NT2/D1 (cell line): Measurements from ENCODE around the gene IDI2.
"Not testable (repeated sequence)": the region's sequence is repeated elsewhere in the genome, so short reads cannot be mapped to it uniquely, and the experiment has no call there.

ENCODE experiments used
- DNase-seq: peaks from one replicate; pipeline ENCODE4 v3.0.0-alpha.2; 2011; ENCODE audit warnings: low read depth, low spot score
- H3K27me3 ChIP-seq: 2 replicates; pipeline ENCODE4 v1.6.0; 2011; ENCODE audit warnings: mild to moderate bottlenecking; ENCODE audit not compliant: insufficient read length, insufficient read depth
- H3K36me3 ChIP-seq: 2 replicates; pipeline ENCODE4 v1.6.1; 2011; ENCODE audit warnings: mild to moderate bottlenecking, low read length, mixed read lengths; ENCODE audit not compliant: insufficient read depth, insufficient read length
- H3K4me1 ChIP-seq: 2 replicates; pipeline ENCODE4 v1.5.1; 2011; ENCODE audit not compliant: insufficient read depth, insufficient read length
- H3K4me3 ChIP-seq: 2 replicates; pipeline ENCODE4 v1.5.1; 2011; ENCODE audit warnings: low read depth; ENCODE audit not compliant: insufficient read length
- H3K9ac ChIP-seq: 2 replicates; pipeline ENCODE4 v1.6.0; 2011; ENCODE audit warnings: low read depth; ENCODE audit not compliant: insufficient read length
- H3K9me3 ChIP-seq: 2 replicates; pipeline ENCODE4 v1.5.1; 2011; ENCODE audit warnings: mild to moderate bottlenecking, low read length; ENCODE audit not compliant: insufficient read depth
- SUZ12 ChIP-seq: IDR thresholded peaks from 2 replicates; pipeline ENCODE4 v1.6.1; 2011; ENCODE audit not compliant: insufficient read length, insufficient read depth; ENCODE audit errors: extremely low read depth
- YY1 ChIP-seq: IDR thresholded peaks from 2 replicates; pipeline ENCODE4 v1.6.1; 2011; ENCODE audit not compliant: insufficient read length, insufficient read depth
- ZNF274 ChIP-seq: IDR thresholded peaks from 2 replicates; pipeline ENCODE4 v1.6.1; 2011; ENCODE audit warnings: mild to moderate bottlenecking, low read depth, low read length

IDI2 gene

DNA sequence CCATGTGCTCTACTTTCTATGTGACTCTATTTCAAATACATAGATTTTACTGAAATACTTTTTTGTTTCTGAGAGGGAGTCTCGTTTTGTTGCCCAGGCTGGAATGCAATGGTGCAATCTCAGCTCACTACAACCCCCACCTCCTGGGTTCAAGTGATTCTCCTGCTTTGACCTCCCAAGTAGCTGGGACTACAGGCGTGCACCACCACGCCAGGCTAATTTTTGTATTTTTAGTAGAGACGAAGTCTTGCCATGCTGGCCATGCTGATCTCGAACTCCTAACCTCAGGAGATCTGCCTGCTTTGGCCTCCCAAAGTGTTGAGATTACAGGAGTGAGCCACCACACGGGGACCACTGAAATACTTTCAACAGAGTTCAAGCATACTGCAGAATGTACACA, 19.8 kb upstream of the IDI2 start:
- Histone ChIP-seq H3K9ac (no peak overlapping the region), H3K4me3 (peak overlapping the region; percentile 18), H3K36me3 (peaks cover 51% of the 10 kb centered on the region), H3K9me3 (no peaks in the 10 kb centered on the region), H3K27me3 (no peaks in the 10 kb centered on the region), H3K4me1 (peaks cover 4% of the 10 kb centered on the region)
- no peak for DNase-seq
- no peak for TF ChIP-seq SUZ12
- no peak for TF ChIP-seq ZNF274
- TF ChIP-seq YY1, result no peak

DNA sequence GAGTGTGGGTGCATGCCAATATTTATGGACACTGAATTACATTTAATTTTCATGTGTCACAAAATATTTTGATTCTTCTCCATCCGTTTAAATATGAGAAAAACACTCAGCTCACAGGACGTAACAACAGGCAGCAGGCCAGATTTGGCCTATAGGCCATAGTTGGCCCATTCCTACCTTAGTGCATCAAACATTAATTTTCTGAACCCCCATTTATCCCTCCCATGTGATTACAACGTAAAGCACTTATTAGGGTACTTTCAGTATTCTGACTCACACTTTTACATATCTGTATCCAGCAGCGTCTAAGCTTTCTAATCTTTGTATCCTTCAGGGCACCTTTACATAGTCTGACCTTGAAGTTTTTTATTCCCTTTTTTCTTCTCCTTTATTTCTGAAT, 19.3 kb upstream of the IDI2 start:
- H3K4me1 ChIP-seq, result peaks cover 4% of the 10 kb centered on the region
- H3K4me3 ChIP-seq, result no peak overlapping the region
- TF ChIP-seq YY1, result no peak
- TF ChIP-seq ZNF274, result no peak
- TF ChIP-seq SUZ12, result no peak
- H3K36me3 ChIP-seq, result peaks cover 55% of the 10 kb centered on the region
- H3K9me3 ChIP-seq, result no peaks in the 10 kb centered on the region
- no peaks in the 10 kb centered on the region for H3K27me3 ChIP-seq
- no peak overlapping the region for H3K9ac ChIP-seq
- DNase-seq, result no peak

DNA sequence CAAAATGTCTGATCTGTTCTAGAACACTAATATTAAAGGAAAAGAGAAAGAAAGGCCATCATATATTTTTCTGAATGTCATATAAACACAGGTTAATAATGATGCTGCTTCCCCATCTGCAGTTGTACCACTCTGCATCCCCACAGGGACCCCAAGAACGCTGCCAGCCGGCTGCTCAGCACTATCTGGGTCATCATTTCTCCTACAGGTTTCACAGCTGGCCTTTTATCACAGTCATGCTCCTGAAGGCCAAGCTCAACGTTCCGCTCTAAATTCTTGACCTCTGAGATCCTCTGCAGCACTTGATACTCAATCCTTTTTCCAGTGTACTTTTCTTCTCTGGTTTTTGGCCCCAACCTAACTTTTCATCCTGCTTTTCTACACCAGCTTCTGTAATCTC, 18.5 kb upstream of the IDI2 start:
- Histone ChIP-seq H3K9me3 (no peaks in the 10 kb centered on the region), H3K36me3 (peaks cover 63% of the 10 kb centered on the region), H3K4me3 (no peak overlapping the region), H3K27me3 (no peaks in the 10 kb centered on the region), H3K4me1 (peaks cover 4% of the 10 kb centered on the region), H3K9ac (no peak overlapping the region)
- DNase-seq, result no peak
- no peak for TF ChIP-seq SUZ12
- TF ChIP-seq YY1, result no peak
- no peak for TF ChIP-seq ZNF274

DNA sequence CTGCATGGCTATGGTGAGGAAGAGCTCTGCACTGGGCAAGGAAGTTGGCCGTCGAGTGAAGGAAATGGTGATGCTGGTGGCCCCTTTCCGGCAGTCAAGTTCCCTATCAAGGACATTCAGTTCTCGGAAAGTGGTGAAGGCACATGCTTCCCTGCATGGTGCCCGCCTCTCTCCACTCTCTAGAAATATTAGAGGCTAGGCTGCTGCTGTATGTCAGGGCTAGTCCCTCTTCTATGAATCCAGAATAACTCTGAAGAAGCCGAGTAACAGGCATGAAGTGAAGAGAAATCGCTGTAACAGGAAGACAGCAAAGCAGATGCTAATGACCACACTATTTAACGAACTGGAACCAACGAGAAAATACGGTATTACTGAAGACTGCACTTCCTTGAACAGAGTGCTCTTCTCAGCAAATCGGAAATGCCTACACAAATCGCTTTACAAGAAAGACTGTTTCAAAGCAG, 17.9 kb upstream of the IDI2 start:
- peaks cover 4% of the 10 kb centered on the region for H3K4me1 ChIP-seq
- TF ChIP-seq YY1 (no peak), ZNF274 (no peak), SUZ12 (no peak)
- no peaks in the 10 kb centered on the region for H3K27me3 ChIP-seq
- H3K36me3 ChIP-seq, result peaks cover 65% of the 10 kb centered on the region
- H3K4me3 ChIP-seq, result no peak overlapping the region
- no peak for DNase-seq
- no peak overlapping the region for H3K9ac ChIP-seq
- no peaks in the 10 kb centered on the region for H3K9me3 ChIP-seq

DNA sequence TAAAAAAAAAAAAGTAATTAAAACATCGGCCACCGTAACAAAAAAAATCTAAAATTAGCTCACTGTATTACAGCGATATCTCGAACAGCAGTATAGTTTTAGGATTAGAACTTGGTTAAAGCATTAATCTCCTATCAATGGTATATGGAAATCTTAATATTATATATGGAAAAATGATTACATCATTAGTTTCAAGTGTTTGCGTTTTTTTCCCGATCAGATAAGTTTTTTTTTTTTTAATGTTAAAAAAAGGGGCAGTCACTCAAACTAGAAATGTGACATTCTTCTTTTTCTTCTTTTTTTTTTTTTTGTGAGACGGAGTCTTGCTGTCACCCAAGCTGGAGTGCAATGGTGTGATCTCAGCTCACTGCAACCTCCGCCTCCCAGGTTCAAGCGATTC, 15.9 kb upstream of the IDI2 start:
- no peaks in the 10 kb centered on the region for H3K27me3 ChIP-seq
- H3K4me1 ChIP-seq, result peaks cover 2% of the 10 kb centered on the region
- no peak for DNase-seq
- no peak overlapping the region for H3K4me3 ChIP-seq
- H3K36me3 ChIP-seq, result peaks cover 64% of the 10 kb centered on the region
- TF ChIP-seq SUZ12 (no peak), ZNF274 (no peak), YY1 (no peak)
- no peak overlapping the region for H3K9ac ChIP-seq
- no peaks in the 10 kb centered on the region for H3K9me3 ChIP-seq

DNA sequence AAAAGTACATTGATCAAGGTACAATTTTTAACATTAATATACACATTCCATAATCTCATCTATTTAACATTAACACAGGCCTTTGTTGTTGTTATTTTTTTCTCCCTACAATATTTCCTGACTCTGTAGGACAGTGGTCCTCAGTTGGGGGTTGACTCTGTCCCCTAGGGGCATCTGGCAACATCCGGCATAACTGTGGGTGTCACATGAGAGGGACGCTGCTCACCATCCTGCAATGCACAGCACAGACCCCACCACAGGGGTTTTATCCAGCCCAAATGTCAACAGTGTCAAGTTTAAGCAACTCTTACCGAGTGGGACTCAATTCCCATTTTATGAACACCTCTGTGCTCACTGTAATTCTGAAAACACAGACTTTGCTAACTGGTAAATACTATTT, 14.5 kb upstream of the IDI2 start:
- H3K36me3 ChIP-seq, result peaks cover 53% of the 10 kb centered on the region
- no peak for DNase-seq
- no peak for TF ChIP-seq YY1
- H3K4me3 ChIP-seq, result no peak overlapping the region
- H3K4me1 ChIP-seq, result no peaks in the 10 kb centered on the region
- no peaks in the 10 kb centered on the region for H3K27me3 ChIP-seq
- no peak overlapping the region for H3K9ac ChIP-seq
- H3K9me3 ChIP-seq, result no peaks in the 10 kb centered on the region

DNA sequence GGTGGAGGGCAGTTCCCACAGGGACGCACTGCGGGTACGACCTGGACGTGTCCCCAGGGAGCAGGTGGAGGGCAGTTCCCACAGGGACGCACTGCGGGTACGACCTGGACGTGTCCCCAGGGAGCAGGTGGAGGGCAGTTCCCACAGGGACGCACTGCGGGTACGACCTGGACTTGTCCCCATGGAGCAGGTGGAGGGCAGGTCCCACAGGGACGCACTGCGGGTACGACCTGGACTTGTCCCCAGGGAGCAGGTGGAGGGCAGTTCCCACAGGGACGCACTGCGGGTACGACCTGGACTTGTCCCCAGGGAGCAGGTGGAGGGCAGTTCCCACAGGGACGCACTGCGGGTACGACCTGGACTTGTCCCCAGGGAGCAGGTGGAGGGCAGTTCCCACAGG, 13.1 kb upstream of the IDI2 start:
- DNase-seq, H3K9ac ChIP-seq, H3K4me1 ChIP-seq, H3K4me3 ChIP-seq, H3K27me3 ChIP-seq, H3K9me3 ChIP-seq: not testable (repeated sequence)
- peaks cover 44% of the 10 kb centered on the region for H3K36me3 ChIP-seq

DNA sequence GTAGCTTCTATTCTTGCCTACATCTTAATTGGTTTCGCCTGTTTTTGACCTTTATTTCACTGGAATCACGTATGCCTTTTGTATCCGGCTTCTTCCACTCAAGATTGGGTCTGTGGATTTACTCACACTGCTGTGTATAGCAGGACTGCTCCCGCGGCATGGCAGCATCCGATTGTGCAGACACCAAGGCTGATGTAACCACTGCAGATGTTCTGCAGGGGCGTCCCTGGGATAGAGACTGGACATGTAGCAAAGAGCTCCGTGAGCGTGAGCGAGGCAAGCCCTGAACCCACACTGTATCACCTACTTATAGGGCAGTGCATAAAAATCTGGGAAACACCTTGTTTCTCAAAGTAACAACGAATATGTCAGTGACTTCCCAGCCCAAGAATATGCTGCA, 11.4 kb upstream of the IDI2 start:
- Histone ChIP-seq H3K27me3 (no peaks in the 10 kb centered on the region), H3K9ac (no peak overlapping the region), H3K9me3 (no peaks in the 10 kb centered on the region), H3K36me3 (peaks cover 29% of the 10 kb centered on the region), H3K4me1 (no peaks in the 10 kb centered on the region), H3K4me3 (no peak overlapping the region)
- TF ChIP-seq ZNF274, result no peak
- no peak for TF ChIP-seq YY1
- TF ChIP-seq SUZ12, result no peak
- DNase-seq, result no peak
